HepG2 (cell line): ENCODE data around the gene POGK. TPM values are rescaled to one million over a fixed set of nuclear protein-coding genes. Genes with fewer than 3 reads are reported as not detected.

Experiments used
- AFF4 ChIP-seq: sonication (generic); formaldehyde crosslinking; IDR thresholded peaks from 2 replicates; pipeline ENCODE4 v1.4.0; 2020; ENCODE audit warnings: missing genetic modification reagents
- CSRNP2 ChIP-seq: sonication (generic); formaldehyde crosslinking; conservative IDR thresholded peaks from 2 replicates; pipeline ENCODE4 v1.8.0; 2022; ENCODE audit warnings: low read depth, missing genetic modification reagents
- DNMT3B ChIP-seq: conservative IDR thresholded peaks from 2 replicates; pipeline ENCODE4 v1.6.1; 2016; ENCODE audit warnings: missing biosample characterization, control low read depth
- ELF4 ChIP-seq: sonication (generic); formaldehyde crosslinking; IDR thresholded peaks from 2 replicates; pipeline ENCODE4 v1.5.0; 2020; ENCODE audit warnings: missing genetic modification reagents, mild to moderate bottlenecking, moderate library complexity, borderline replicate concordance
- EP300 ChIP-seq, 3 experiments: sonication (generic) in 1 of 3; formaldehyde crosslinking in 1 of 3; IDR thresholded peaks; 2 replicates each; pipeline versions ENCODE4 v1.5.1 to v1.6.1; 2011 to 2020; ENCODE audit warnings: low read depth in 2 of 3, low read length in 2 of 3, borderline replicate concordance in 1 of 3, improper control_type of control experiment in 1 of 3, mild to moderate bottlenecking in 1 of 3, missing genetic modification reagents in 1 of 3, moderate library complexity in 1 of 3
- FOXM1 ChIP-seq: sonication (generic); formaldehyde crosslinking; IDR thresholded peaks from 2 replicates; pipeline ENCODE4 v1.5.0; 2020; ENCODE audit warnings: missing genetic modification reagents
- IRX3 ChIP-seq: sonication (generic); formaldehyde crosslinking; IDR thresholded peaks from 2 replicates; pipeline ENCODE4 v1.8.1; 2023; ENCODE audit warnings: mild to moderate bottlenecking, low read depth, missing genetic modification reagents, borderline replicate concordance
- KDM3A ChIP-seq: IDR thresholded peaks from 2 replicates; pipeline ENCODE4 v1.6.1; 2018; ENCODE audit warnings: low read depth, missing compliant biosample characterization
- MXD4 ChIP-seq: IDR thresholded peaks from 2 replicates; pipeline ENCODE4 v1.6.1; 2016; ENCODE audit warnings: mild to moderate bottlenecking, missing biosample characterization, missing genetic modification reagents
- NAIF1 ChIP-seq: sonication (generic); formaldehyde crosslinking; IDR thresholded peaks from 2 replicates; pipeline ENCODE4 v1.5.0; 2020; ENCODE audit warnings: mild to moderate bottlenecking, missing genetic modification reagents, borderline replicate concordance
- PCBP2 ChIP-seq: fragments of 200-400 bp; formaldehyde crosslinking; optimal IDR thresholded peaks from 2 replicates; pipeline ENCODE3; 2018; ENCODE audit warnings: low read length, low read depth; ENCODE audit not compliant: poor library complexity, severe bottlenecking
- RFXAP ChIP-seq: sonication (generic); formaldehyde crosslinking; IDR thresholded peaks from 2 replicates; pipeline ENCODE4 v1.4.0; 2020; ENCODE audit warnings: missing genetic modification reagents, borderline replicate concordance
- SKIL ChIP-seq: sonication (generic); formaldehyde crosslinking; IDR thresholded peaks from 2 replicates; pipeline ENCODE4 v1.8.0; 2022; ENCODE audit warnings: missing genetic modification reagents, mild to moderate bottlenecking, moderate library complexity, borderline replicate concordance
- SOX5 ChIP-seq: IDR thresholded peaks from 2 replicates; pipeline ENCODE4 v1.6.1; 2016; ENCODE audit warnings: borderline replicate concordance
- TFAP4 ChIP-seq: sonication (generic); IDR thresholded peaks from 2 replicates; pipeline ENCODE4 v1.6.1; 2016; ENCODE audit warnings: low read depth, borderline replicate concordance
- U2AF2 ChIP-seq: fragments of 200-400 bp; formaldehyde crosslinking; IDR thresholded peaks from 2 replicates; pipeline ENCODE4 v1.6.1; 2017; ENCODE audit warnings: low read depth, mild to moderate bottlenecking, low read length
- WIZ ChIP-seq: sonication (generic); formaldehyde crosslinking; IDR thresholded peaks from 2 replicates; pipeline ENCODE4 v1.5.1; 2020; ENCODE audit warnings: mild to moderate bottlenecking, missing genetic modification reagents
- ZBTB20 ChIP-seq: sonication (generic); formaldehyde crosslinking; IDR thresholded peaks from 2 replicates; pipeline ENCODE4 v1.8.1; 2023; ENCODE audit warnings: missing genetic modification reagents, low read depth, mild to moderate bottlenecking, borderline replicate concordance
- ZFP90 ChIP-seq: sonication (generic); formaldehyde crosslinking; IDR thresholded peaks from 2 replicates; pipeline ENCODE4 v1.8.0; 2022; ENCODE audit warnings: missing genetic modification reagents, mild to moderate bottlenecking, inconsistent platforms, borderline replicate concordance
- ZFY ChIP-seq: sonication (generic); formaldehyde crosslinking; IDR thresholded peaks from 2 replicates; pipeline ENCODE4 v1.4.0; 2020; ENCODE audit warnings: missing genetic modification reagents
- ZKSCAN8 ChIP-seq: IDR thresholded peaks from 2 replicates; pipeline ENCODE4 v1.6.1; 2016; ENCODE audit warnings: borderline replicate concordance, missing genetic modification reagents, missing compliant biosample characterization
- ZNF44 ChIP-seq: sonication (generic); formaldehyde crosslinking; IDR thresholded peaks from 2 replicates; pipeline ENCODE4 v1.5.1; 2020; ENCODE audit warnings: mild to moderate bottlenecking, missing genetic modification reagents
- ZSCAN12 ChIP-seq: sonication (generic); formaldehyde crosslinking; IDR thresholded peaks from 2 replicates; pipeline ENCODE4 v1.9.0; 2021; ENCODE audit warnings: mild to moderate bottlenecking, missing genetic modification reagents
- polyA plus RNA-seq, 8 experiments: library from polyadenylated mRNA; depleted of rRNA in 3 of 8; stranded (reverse) in 7 of 8; unstranded in 1 of 8; fragments of >200 nt; fragmentation: Illumina TruSeq in 4 of 8; extraction: Trizol in 4 of 8; gene quantifications; 2 replicates each; pipeline versions ENCODE4 v1.2.1 to v1.2.3, GENCODE V29; 2011 to 2016; ENCODE audit warnings: low read depth in 4 of 8, missing spikeins in 1 of 8, mixed read lengths in 1 of 8; ENCODE audit not compliant: insufficient read depth in 1 of 8
- total RNA-seq, 5 experiments: library from RNA; depleted of rRNA; stranded (reverse); fragments of >200 nt; fragmentation: Illumina TruSeq; extraction: Trizol; gene quantifications; 2 replicates each; pipeline ENCODE4 v1.2.3, GENCODE V29; 2016; ENCODE audit warnings: low read depth in 1 of 5

Gene POGK
- total and polyA plus RNA-seq, 2 of the 13 experiments (the other 11 are each of a cell fraction or from before 2014, with no cell fraction given), result 4.8 to 16.2 TPM

DNA sequence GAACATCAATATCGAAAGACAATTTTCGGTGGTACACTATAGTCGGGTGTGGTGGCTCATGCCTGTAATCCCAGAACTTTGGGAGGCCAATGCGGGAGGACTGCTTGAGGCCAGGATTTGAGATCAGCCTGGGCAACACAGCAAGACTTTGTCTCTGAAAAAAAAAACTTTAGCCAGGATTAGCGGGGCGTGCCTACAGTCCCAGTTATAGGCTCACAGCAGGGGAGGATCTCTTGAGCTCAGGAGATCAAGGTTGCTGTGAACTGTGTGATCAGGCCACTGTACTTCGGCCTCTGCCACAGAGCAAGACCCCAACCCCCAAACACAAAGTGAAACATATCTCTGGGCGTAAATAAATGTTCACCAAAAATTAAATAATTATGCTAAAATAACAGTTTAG is 35.2 kb downstream of the POGK start (continued):
- TF ChIP-seq NAIF1 (no peak), CSRNP2 (no peak), AFF4 (CRISPR knock-in tag) (no peak), DNMT3B (no peak), SOX5 (peak; percentile 31; the same call in 1 of the 2 replicates), IRX3 (CRISPR knock-in tag) (no peak), PCBP2 (no peak), ZFY (CRISPR knock-in tag) (no peak), WIZ (no peak), ZSCAN12 (CRISPR knock-in tag) (no peak), U2AF2 (no peak), ELF4 (no peak), TFAP4 (no peak), FOXM1 (CRISPR knock-in tag) (no peak), KDM3A (CRISPR knock-in tag) (no peak), ZFP90 (CRISPR knock-in tag) (no peak), EP300 (IDR thresholded peaks at IDR 0.05; ENCODE audit: low read depth in 2 of 2, low read length in 2 of 2) (peak; percentile 45 to 74; a peak in 2 of 4 replicates), EP300 (CRISPR knock-in tag; IDR thresholded peaks at IDR 0.05; ENCODE audit: borderline replicate concordance) (no peak; the same call in 1 of the 2 replicates), MXD4 (CRISPR knock-in tag) (no peak), ZNF44 (CRISPR knock-in tag) (no peak), ZBTB20 (CRISPR knock-in tag) (no peak), ZKSCAN8 (CRISPR knock-in tag) (no peak), SKIL (CRISPR knock-in tag) (no peak), RFXAP (CRISPR knock-in tag) (0 out of 2 replicates have a peak, but pooled peaks have one; percentile 36)
